G401.6 (cell line): ENCODE data around the gene ZNF385D.

Experiments used
- FAIRE-seq: peaks from 2 replicates; lab custom pipeline; 2012; peaks lifted over from hg19 to GRCh38; lab: Jason Lieb, UNC

The ZNF385D gene, protein sequence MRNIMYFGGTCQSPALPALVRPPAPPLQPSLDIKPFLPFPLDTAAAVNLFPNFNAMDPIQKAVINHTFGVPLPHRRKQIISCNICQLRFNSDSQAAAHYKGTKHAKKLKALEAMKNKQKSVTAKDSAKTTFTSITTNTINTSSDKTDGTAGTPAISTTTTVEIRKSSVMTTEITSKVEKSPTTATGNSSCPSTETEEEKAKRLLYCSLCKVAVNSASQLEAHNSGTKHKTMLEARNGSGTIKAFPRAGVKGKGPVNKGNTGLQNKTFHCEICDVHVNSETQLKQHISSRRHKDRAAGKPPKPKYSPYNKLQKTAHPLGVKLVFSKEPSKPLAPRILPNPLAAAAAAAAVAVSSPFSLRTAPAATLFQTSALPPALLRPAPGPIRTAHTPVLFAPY

DNA sequence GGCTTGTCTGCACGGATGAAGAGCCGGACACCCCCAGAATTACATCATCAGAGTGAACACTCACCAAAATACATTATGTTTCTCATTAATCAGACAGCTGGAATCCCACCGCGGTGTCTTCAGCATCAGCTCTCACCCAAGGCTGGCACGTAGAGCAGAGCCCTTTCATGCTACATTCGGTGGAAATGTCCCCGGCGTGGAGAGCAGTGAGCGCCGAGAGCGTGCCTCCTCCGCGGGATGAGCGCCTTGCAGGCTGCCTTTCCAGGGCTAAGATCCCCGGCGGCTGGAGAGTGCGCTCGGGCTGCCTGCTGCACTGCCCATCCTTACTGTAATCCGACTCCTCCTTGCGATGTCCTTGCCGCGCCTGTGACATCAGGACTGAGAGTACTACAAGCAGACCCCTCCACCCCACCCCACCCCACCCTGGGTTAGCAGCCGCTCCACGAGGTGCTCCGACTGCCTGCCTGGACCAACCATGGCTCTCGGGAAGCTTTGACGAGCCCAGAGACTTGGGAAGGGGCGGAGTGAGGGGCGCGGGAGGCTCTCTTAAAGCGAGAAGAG is at the start of gene ZNF385D:
Gene ZNF385D (minus strand): TSS at position 380 of the 561 bp plus-strand sequence. CDS start 294 bp downstream, at position 86.
- FAIRE-seq, result no peak

DNA sequence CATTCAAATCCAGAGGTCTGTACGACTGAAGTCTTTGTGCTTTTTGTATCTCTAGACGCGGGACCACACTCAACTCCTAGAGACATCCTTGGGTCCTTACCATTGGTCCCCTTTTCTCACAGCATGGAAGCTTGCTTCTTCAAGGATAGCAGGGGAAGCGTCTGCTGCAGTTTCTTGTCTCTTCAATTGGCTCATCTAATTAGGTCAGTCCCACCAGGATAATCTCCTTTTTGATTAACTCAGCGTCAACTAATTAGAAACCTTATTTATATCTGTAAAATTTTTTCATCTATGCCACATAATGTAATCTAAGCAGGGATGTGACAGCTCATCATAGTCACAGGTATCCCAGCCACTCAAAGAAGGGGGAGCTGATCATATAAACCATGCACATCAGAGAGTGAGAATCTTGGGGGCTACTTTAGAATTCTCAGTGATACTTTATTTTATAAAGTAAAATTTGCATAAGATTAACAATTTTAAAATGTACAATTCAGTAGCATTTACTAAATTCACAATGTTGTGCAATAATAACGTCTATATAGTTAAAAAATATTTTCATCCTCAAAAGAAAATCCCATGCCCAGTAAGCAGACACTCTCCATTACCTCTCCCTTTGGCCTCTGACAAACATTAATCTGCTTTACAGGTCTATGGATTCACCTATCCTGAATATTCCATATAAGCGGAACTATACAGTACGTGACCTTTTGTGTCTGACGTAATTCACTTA is 47.5 kb upstream of the ZNF385D start:
- no peak for FAIRE-seq

DNA sequence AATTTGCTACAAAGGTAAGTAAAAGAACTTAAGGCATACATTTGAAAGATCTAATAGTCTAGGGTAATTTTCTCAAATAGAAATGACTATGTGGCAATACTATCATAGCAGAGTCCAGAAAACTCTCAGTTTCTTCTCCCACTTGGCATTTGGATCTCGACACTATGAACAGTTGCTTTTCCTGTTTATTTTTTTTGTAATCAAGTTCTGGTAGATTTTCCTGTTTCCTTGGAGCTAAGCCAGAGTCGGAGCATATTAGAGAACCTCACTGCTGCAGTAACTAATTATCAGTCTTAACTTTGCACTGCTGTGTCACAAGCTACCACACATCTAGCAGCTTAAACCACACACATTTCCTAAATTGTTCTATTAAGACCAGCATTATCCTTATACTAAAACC is 44.9 kb upstream of the ZNF385D start:
- no peak for FAIRE-seq

DNA sequence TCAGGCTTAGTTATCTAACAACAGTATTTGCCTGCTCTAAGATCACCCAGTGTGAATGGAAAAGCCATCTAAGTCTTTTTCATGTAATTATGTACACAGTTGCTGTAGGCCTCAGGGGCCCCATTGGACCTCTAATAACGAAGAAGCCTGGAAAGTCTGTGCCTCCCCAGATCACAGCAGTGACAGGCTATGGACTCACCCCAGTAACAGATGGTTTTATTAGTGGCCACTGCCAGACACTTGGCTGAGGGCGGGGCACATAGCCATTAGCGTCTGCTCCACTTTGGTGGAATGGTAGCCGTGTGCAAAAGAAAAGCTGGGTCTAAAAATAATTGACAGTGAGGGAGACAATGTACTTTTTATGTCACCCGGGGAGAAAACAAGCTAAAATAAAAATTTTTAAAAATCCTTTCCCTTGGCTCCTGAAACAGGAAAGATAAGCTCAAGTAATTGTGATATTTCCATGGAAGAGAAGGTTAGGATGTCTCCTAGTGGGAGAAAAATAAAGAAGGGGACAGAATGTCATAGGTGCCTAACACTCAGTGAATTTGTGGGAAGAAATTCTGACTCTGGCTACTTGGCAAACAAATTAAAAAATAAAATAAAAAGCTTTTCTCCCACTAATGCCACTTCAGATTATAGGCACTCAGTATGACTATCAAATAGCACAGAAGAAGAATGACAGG is 44.3 kb upstream of the ZNF385D start:
- no peak for FAIRE-seq

DNA sequence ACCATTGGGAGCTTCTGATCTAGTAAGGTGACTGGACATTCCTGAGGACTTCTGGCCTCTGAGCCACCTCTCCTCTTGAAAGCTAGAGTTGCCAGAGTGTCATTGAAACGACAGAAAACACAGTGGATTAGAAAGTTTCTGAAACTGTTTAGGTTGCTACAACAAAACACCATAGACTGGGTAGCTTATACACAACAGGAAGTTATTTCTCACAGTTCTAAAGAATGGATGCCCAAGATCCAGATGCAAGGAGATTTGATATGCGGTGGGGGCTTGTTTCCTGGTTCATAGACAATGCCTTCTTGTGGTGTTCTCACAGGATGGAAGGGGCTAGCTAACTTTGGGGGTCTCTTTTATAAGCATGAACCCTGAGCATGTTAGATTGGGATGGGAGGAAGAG is 43.3 kb upstream of the ZNF385D start:
- no peak for FAIRE-seq

DNA sequence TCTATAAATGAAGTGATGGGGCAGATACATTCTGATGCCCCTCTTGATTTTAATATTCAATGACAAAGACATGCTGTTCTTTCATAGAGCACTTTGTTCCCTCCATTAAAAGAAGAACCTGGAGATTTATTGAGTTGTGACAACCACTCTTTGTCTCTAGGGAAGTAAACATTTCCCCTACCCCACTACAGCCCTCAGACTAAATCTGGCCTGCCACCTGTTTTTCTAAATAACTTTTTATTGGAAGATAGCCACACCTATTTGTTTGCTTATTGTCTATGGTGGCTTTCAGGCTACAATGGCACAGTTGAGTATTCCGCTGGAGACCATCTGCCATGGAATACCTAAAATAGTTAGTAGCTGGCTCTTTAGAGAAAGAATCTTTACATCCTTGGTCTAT is 41.2 kb upstream of the ZNF385D start:
- FAIRE-seq, result no peak

DNA sequence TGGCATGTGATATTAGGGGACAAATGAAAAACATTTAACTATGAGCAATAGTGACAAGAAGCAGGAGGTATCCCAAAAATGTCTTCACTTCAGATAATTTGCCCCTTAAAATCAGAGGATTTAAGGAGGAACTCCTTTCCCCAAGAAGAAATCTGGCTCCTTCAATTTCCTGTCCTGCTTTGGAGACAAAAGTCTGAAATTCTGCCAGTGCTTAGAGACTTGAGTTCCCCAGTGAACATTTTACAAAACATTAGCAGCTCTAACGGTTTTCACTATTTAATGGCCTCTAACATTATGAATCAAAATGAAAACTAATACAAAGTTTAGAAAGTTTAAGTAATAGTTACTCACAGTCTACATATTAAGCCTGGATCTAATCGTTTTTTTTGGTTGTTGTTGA is 40.3 kb upstream of the ZNF385D start:
- FAIRE-seq, result no peak

DNA sequence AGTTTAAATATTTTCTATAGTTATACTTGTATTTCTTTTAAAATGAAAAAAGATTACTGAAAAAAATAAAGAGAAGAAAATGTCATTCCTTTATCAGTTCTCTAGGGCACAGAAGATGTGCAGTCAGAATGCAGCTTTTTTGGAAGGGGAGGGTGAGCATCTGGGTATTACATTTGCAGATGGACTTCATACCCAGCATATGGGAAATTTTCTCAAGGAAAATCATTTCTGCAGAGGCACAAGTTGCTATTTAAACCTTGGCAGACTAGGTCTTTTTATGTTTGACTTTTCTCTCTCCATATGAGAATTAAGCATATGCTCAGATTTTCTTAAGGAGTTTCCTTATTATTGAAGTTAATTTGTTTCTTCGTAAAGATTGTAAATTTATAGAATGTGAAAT is 39.5 kb upstream of the ZNF385D start:
- no peak for FAIRE-seq

DNA sequence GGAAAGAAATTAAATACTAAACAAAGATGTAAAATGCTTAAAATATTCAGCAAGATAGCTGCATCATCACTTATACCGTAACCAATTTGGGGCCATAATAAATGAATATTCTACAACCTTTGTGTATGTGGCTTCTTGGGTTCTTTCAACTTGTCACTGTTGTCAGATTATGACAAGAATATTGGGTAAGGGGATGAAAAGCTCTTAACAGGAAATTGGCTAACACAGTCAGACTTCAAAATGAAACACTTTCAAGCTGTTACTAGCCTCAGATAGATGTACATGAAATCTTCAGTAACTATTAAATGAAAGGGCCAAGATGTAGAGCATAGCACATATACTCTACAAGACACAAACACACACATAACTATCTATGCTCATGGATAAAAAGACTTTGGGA is 38.7 kb upstream of the ZNF385D start:
- no peak for FAIRE-seq

DNA sequence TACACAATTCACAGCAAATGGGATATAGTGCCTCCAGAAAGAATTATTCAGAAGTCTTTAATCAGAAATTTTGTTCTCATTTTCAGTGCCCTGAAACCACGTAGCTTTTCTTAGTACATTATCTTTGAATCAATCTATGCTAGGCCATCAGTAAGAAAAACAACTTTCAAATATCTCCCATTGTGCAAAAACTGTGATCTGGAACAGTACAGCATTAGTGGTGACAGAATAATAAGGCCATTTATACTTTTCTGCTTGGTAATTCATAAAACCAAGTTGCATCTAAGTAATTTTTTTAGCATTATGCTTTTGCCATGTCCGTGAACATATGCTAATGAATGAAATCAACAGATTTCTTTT is 35.4 kb upstream of the ZNF385D start:
- FAIRE-seq, result no peak

DNA sequence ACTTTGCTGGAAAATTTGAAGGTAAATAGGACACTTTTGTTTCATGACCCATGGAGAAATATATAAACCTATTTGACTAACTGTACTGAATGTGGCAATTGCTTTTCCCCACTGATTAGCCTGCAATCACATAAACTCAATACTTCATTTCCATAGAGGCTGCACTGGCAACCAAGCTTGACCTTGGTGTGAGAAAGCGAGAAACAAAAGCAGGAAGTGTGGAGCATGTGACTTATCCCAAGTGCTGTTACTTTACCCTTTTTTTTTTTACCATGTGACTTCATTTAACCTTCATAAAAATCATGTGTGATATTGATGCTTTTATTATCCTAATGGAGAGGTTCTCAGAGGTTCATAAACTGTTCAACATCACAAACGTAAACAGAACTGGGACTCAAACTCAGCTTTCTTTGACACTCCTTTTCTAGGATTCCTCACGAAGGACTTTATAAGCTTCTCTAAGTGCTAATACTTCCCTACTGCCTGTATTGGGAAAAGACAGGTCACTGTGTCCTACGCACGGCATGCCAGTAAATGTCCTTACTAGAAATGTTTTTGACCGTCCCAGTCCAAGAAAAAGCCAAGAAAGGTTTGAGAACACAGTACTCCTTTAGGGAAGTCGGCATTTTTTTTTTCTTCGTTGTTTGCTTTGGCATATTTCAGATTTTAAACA is 34.9 kb upstream of the ZNF385D start:
- no peak for FAIRE-seq

DNA sequence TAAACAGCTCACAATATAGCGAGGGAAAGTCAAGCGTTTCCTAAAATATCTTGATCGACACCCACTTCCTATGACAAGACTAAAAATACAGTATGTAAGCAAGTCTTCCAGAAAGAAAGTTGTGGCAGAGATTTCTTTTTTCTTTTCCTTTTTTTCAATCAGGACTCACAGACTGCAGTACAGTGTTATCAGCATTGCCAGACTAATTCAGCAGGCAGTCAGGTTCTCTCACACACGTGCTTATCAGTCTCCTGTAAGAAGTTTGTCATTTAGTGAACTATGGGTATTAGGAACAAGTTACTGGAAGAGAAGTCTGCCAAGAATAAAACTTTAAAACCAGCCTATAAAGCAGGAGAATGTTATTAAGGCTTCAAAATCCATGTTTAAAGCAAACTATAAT is 32.8 kb upstream of the ZNF385D start:
- no peak for FAIRE-seq

DNA sequence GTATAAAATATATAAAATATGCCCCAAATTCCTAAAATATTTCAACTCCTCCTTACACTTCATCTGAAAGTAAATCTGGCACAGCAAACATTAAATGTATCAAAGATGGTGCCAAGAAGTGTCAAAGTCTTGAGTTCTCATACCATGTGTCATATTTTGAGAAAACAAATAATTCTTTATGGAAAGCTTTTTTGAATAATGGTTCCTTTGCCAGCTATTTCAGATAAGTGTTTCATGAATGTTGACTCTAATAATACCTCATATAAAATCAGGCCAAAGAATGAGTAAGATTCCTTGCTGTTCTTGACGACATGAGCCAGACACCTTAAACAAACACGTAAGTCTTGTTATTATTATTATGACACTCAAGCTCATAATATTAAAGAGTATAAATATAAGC is 30.3 kb upstream of the ZNF385D start:
- FAIRE-seq, result no peak

DNA sequence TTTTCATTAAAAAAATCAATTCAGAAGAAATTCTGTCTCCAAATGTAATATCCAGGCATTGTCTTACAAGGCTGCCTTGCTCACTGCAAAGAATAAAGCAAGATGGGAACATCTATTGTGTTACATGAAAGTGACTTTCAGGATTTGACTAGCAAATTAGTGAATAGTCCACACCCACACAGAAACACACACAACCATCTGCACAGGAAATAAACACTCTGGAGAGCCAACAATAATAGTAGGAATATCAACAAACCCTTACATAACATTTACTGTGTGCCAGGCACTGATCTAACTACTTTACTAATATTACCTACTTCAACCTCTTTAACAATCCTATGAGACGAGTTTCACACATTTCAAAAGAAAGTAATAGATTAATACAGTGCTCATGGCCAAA is 28.9 kb upstream of the ZNF385D start:
- FAIRE-seq, result no peak

DNA sequence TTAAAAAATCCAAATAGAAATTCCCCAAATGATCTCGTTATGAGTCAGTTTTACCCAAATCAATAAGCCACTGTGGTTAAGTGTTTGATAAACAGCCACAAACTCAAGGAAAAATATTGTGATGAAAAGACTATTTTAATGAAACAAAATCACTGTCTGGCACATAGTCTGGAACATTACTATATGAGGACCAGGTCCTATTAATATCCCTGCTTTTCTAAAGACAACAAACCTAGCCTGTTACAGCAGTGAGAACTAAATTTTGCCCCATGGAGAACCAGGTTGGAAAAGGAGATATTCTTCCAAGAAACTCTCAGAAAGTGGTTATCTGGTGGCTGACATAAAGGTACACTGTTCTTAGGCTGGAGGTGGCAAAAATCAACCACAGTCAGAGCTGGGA is 27.7 kb upstream of the ZNF385D start:
- no peak for FAIRE-seq

DNA sequence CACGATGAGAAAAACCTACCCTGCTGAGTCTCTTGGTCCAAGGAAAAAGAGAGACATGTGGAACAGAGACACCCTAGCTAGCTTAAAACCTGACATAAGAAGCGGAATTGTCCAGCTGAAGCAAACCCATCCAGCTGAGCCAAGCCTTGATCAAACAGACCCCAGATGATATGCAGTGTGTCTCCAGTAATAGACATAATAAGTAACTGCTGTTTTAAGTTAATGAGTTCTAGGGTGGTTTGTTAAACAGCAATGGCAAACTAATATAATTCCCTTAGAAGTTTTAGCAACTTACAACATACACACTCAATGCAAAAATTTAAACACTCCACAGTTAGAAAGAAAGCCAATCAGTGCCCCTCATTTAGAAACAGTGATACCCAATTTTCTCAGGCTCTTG is 26.8 kb upstream of the ZNF385D start:
- no peak for FAIRE-seq

DNA sequence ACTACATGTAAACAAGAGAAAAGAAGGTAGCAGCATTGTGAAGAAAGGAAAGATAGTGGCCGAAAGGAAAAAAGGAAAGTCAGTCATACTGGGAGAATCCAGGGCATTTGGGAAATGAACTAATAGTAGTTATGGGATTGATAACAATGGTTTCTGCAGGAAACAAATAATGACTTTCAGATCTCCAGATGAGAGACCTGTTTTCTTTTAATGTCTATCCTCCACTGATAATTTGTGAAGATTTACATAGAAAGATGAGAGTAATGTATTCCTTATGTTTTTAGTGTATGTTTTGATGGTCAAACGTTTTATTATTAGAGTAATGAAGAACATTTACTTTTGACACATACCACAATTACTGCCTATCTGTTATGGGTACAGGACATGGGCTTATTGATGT is 15.0 kb upstream of the ZNF385D start:
- FAIRE-seq, result no peak

DNA sequence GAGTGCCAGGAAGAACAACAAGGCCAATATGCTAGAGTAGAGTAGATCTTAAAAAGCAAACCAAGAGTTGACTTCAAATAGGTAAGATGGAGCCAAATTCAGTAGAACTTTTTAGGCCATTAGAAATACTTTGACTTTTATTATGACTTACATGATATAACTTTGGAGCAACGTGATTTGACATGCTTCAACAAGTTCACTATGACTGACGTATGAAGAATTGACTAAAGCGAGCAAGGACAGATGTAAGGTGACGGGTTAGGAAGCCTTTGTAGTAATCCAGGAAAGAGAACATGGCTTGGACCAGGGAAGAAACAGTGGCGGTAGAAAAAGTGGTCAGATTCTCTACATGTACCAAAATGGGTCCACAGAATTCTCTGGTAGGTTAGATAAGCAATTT is 4.9 kb upstream of the ZNF385D start:
- no peak for FAIRE-seq

DNA sequence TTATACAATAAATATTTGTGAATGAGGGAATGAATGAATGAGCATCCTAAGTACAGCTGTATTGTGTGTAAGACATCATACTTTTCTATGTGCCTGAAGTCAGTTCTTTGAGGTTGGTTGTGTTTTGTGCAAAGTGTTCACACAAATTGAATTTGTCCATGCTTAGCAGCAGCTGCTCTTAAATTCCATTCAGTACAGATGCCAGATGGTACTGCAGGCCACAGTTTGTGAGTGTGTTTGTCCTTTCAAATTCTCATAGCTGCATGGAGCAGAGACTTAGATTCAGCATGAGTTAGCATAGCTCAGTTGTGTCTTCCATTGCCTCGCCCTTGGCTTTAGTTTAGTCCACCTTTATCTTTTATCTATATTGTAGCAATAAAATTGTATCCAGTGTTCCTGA is 3.8 kb upstream of the ZNF385D start:
- no peak for FAIRE-seq

DNA sequence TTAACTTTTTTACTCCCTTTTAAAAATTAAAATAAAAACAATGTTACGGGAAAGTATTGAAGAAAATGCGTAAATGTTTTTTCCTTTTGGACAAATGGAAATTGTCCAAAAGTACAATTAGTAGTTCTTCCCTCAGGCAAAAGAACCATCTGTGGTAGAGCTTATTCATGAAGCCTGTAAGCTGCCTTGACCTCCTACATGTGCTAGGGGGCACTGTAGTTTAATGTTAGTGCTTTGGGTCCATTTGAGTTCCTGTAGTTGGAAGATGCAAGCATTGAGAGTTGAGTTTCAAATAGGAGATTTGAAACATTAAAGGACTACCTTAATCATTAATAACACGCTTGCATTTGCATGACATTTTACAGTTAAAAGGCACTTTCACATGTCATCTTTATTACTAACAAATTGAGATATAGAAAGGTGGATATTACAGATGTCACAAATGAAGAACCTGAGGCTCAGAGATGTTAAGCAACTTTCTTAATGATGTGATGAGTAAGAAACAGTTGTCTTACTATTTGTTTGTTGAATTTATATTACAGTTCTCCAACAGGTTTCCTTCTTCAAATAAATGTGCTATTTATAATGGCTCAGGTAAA is 1.8 kb upstream of the ZNF385D start:
- peak; percentile 25 for FAIRE-seq

DNA sequence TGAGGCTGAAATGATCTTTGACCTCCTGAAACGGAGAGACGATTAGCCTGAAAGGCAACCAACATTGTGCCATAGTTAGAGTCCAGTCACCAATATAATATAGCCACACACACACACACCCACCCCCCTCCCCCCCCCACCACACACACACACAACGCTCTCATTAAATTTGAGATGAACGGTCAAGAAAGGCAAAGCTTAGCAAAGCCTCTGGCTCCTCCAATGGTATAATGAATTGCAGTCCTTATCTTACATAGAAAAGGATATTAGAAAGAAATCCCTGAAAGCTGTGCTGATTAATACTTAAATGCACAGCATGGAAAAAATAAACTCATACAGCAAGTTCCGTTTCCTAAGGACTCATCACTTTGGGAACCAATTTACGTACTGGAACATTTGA is 876 bp upstream of the ZNF385D start:
- FAIRE-seq, result no peak

DNA sequence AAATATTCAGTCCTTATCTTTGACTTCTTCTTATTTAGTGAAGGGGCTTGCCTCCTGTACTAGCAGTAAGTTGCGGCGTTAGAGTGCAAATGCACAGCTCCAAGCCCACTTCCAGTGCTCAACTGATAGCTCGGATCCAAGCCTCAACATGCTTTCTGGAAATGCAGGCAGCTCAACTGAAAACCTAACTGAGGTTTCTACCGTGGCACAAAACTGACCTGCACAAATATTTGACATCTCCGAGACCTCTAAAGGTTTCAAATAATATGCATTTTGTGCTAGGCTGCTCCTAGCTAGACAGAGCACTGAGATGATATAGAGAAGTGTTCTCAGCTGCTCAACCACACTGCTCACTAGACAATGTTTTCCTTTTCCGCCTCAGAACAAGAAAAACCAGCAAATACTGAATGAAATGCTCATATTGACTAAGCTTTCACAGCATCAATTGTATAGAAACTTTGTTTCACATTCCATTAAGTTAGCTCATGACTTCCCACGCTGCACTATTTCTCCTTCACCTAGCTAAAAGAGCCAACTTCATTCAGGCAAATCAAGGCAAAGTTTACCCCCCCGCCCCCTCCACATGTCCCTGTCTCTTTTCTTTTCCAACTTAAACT is 822 bp downstream of the ZNF385D start:
- no peak for FAIRE-seq
